PFSK-1 (cell line): ENCODE results near the gene TMEM213.

Experiments used
- SIN3A ChIP-seq: IDR thresholded peaks from 2 replicates; pipeline ENCODE4 v1.6.1; 2012; ENCODE audit warnings: mild to moderate bottlenecking, low read length, moderate library complexity, borderline replicate concordance; ENCODE audit not compliant: insufficient read depth
- TF ChIP-seq, protein P1 (sequence below), 2 experiments: IDR thresholded peaks; 2 replicates each; pipeline versions ENCODE4 v1.6.1 to v1.8.0; 2011 to 2012; ENCODE audit warnings: low read depth in 2 of 2, low read length in 2 of 2, control low read depth in 1 of 2, inconsistent platforms in 1 of 2, mild to moderate bottlenecking in 1 of 2, moderate library complexity in 1 of 2; ENCODE audit not compliant: insufficient read depth in 1 of 2

GRCh38 chr7:138834583-138834982 lies 36.8 kb downstream of the TMEM213 start:
- TF ChIP-seq, protein P1, sequence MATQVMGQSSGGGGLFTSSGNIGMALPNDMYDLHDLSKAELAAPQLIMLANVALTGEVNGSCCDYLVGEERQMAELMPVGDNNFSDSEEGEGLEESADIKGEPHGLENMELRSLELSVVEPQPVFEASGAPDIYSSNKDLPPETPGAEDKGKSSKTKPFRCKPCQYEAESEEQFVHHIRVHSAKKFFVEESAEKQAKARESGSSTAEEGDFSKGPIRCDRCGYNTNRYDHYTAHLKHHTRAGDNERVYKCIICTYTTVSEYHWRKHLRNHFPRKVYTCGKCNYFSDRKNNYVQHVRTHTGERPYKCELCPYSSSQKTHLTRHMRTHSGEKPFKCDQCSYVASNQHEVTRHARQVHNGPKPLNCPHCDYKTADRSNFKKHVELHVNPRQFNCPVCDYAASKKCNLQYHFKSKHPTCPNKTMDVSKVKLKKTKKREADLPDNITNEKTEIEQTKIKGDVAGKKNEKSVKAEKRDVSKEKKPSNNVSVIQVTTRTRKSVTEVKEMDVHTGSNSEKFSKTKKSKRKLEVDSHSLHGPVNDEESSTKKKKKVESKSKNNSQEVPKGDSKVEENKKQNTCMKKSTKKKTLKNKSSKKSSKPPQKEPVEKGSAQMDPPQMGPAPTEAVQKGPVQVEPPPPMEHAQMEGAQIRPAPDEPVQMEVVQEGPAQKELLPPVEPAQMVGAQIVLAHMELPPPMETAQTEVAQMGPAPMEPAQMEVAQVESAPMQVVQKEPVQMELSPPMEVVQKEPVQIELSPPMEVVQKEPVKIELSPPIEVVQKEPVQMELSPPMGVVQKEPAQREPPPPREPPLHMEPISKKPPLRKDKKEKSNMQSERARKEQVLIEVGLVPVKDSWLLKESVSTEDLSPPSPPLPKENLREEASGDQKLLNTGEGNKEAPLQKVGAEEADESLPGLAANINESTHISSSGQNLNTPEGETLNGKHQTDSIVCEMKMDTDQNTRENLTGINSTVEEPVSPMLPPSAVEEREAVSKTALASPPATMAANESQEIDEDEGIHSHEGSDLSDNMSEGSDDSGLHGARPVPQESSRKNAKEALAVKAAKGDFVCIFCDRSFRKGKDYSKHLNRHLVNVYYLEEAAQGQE (IDR thresholded peaks at IDR 0.05; ENCODE audit: insufficient read depth in 1 of 2, low read depth in 2 of 2, low read length in 2 of 2): no peak
- no peak for TF ChIP-seq SIN3A
